Left lobe of liver (tissue), 2 donors: ENCODE data around the gene CDY1B. TPM values are rescaled to one million over a fixed set of nuclear protein-coding genes. Genes with fewer than 3 reads are reported as not detected.
A peak's percentile ranks its signal among the peaks of the same experiment; 100 is the strongest.
"Not testable (repeated sequence)": the region's sequence is repeated elsewhere in the genome, so short reads cannot be mapped to it uniquely, and the experiment has no call there.

Source experiments
- ATAC-seq: fragments of 200-7000 bp; cut with Tn5 transposase; one replicate; pipeline ENCODE4 v1.9.1; 2020; ENCODE audit warnings: mild to moderate bottlenecking, moderate library complexity
- DNase-seq: peaks from one replicate; pipeline ENCODE4 v3.0.0-alpha.2; 2020; ENCODE audit warnings: low spot score
- total RNA-seq: library from RNA; stranded (reverse); gene quantifications from one replicate; pipeline ENCODE4 v1.2.1, GENCODE V29; 2021
- donor health status: DM: no; HTN: no; CAD: no; lungs with moderate emphysema.
- donor health status: DM: no; HTN: yes; CAD: no.

Gene CDY1B
- total RNA-seq = not detected

GRCh38 chrY:24047919-24048318 lies at the start of gene CDY1B:
TSS of gene CDY1B (minus strand) at chrY:24048019. CDS start at chrY:24047688, 331 bp downstream.
- not testable (repeated sequence) for ATAC-seq, DNase-seq

- ATAC-seq, DNase-seq: not testable (repeated sequence)
These were observed 1.7 kb upstream of the CDY1B start for GRCh38 chrY:24049525-24049924.

- not testable (repeated sequence) for DNase-seq, ATAC-seq
These were observed 4.6 kb downstream of the CDY1B start for GRCh38 chrY:24043209-24043608.

GRCh38 chrY:24039008-24039718 lies 8.7 kb downstream of the CDY1B start:
- DNase-seq, ATAC-seq: not testable (repeated sequence)

- ATAC-seq = peak; percentile 95
- not testable (repeated sequence) for DNase-seq
These were observed 21.4 kb downstream of the CDY1B start for GRCh38 chrY:24026212-24027103.
